HT-29 (cell line): ENCODE measurements around the gene ABCB4. TPM values are rescaled to one million over a fixed set of nuclear protein-coding genes. Genes with fewer than 3 reads are reported as not detected.

Source experiments
- DNase-seq: peaks from one replicate; pipeline ENCODE4 v3.0.0-alpha.2; 2015; ENCODE audit warnings: low spot score
- total RNA-seq: library from RNA; depleted of rRNA; stranded (reverse); fragments of >200 nt; shearing (Covaris generic); gene quantifications from 2 replicates; pipeline ENCODE4 v1.2.3, GENCODE V29; 2014

ABCB4 gene
- total RNA-seq, 1 experiment from 2014 or later, result 0.56 TPM

DNA sequence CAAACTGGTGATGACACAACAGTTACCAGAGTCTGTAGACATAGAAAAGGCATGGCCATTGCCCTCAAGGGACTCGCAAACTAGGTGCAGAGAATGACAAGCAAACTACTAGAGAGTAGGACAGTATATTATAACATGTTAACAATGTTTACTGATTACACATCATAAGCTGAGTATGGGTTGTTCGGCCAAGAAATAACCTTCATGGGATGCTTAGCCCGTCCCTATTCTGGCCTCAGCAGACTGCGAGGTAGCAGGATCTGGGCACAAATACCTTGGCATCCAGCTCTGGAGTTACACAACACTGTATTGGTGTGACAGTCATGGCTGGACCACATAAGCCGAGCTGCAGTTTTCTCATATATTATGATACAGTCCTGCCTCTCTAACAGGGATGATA is 51.4 kb downstream of the ABCB4 start:
- DNase-seq, result no peak

DNA sequence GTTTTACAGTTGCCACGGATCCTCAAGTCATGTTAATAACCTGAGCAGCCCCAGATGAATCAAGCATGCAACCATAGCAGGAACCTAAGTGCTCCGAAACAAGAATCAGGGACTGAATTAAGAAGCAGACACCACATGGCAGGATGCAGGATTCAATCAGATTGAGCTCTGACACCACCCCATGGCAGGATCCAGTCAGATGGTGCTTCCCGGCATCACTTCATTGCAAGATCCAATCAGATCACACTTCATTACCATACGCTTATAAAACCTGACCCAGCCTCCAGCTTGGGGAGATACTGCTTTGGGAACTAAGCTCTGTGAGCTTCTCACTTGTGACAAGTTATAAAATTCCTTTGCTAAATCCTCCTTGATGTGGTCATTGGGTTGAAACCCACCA is 55.3 kb downstream of the ABCB4 start:
- no peak for DNase-seq

DNA sequence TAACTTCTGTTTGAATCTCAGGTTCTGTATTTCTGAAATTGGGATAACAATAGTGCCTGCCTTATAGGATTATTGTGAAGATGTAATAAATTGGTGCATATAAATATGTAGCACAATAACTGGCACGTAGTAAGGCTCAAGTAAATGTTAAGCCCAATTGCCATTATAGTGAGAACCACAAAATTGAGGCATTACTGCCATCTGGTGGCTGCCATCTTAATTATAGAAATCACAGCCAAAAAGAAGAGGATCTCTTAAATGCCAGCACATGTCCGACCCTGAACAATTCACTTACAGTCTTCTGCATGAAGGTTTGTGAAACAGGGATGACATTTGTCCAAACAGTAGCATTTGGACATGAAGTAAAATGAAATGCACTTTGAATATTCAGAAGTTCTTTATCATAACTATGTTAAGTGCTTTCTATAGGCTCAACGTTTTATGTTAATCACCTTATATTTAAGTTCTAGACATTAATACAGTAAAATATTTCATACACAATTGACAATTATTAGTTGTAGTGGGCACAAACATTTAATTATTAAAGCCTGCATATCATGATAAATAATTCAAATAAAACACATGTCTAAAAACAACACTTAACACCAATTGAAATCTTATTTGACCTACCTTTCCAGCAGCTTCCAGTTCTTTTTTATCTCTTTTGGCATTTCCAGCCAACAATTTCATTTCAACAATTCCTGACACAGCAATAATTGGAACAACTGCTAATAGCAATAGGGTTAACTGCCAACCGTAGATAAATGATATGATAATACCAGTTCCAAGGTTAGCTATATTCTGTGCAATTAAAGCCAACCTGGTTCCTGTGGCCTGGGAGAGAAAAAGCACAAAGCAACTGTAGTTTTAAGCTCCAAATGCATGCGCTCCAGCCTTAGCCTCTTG is 58.5 kb downstream of the ABCB4 start:
- peak; percentile 88 for DNase-seq

DNA sequence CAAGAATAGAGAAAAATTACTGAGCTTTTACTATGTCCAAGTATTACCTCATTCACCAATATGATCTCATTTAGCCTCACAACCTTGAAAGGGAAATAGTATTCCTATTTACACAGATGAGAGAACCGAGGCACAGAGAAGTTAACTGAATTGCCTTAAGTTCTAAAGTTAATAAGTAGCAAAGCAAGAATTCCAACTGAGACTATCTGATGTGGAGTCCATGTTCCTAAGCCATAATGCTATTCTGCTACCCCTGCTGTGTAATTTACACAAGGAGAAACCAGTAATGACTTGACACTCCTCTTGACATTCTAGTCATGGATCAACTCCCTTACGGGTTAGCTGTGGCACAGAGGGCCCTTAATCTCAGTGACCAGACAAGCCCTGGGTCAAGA is 60.7 kb downstream of the ABCB4 start:
- DNase-seq, result no peak

DNA sequence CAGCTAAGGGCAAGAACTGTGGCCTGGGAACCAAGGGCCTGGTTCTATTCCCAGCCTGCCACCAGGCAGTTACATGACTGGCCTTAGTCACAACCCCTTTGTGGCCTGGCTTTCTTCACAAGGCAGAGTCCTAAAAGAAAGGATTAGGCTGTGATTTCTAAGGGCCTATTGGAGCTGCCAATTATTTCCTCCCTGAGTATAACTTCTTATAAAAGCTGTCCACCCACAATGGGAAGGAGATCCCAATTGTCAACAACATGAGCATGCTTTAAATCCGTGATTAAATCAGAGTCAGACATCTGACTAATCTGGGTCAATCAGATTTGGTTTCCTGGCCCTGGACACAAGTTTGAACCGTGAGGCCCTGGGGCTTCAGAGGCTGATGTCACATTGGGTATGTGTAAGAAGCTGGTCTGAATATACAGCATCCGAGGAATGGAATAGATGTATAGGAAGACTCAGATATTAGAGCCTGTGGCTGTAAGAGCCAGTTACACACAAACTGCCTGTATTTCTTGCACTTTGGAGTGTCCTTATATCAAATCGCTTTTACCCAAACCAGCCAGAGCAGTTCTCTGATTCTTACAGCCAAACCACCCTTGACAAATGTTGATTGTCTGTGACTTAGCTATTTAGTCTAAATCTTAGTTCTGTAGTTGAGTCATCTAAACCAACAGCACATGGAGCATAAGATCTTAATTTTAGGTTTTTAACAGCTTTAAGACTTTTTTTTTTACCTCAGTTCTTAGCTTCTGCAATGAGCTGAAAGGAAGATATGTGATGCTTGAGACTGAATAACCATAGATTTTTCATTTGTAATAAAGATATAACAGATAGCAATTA is 61.3 kb downstream of the ABCB4 start:
- no peak for DNase-seq

DNA sequence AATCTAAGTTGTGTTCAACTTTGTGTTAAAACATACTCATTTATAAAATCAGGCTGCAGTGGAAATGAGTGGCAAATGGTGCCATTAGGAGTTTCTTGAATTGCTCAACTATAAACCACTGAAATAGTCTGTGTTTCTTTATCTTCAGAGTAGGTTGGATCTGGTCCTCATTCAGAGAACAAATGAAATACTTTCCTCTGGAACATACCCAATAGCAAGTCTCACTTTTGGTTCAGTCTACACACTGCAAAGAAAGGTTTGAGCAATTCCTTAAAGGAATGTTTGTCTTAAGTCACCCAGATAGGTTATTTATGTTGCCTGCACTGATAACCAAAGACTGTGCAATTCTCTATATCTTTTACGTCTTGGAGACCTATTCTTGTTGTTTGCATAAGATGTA is 62.5 kb downstream of the ABCB4 start:
- no peak for DNase-seq

DNA sequence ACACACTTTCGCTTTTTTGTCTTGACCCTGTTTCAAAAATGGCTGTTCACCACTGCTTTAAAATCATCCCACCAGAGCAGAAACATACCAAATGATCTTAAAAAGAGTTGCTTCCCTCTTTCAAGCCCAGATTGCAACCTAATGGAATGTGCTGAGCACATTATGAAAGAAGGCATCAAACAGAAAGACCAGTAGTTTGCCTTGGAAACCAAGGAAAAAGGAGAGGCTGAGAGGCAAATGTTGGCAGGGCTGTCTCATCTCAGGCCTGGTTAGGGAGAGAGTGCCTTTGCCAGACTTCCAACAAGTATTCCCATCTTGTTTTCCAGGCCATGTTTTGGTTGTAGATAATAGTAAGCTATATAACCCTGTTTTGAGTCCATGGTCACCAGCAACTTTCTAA is 64.3 kb downstream of the ABCB4 start:
- DNase-seq, result no peak

DNA sequence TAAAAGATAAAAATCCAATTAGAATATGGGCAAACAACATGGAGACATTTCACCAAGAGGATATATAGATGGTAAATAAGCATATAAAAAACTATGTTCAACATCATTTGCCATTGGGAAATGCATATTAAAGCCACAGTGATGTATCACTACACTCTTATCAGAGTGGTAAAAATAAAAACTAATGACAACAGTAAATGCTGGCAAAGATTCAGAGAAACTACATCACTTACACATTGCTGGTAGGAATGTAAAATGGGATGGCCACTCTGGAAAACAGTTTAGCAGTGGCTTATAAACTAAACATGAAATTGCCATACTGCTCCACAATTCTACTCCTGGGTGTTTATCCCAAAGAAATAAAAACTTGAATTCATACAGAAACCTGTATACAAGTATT is 70.8 kb downstream of the ABCB4 start:
- DNase-seq, result no peak

DNA sequence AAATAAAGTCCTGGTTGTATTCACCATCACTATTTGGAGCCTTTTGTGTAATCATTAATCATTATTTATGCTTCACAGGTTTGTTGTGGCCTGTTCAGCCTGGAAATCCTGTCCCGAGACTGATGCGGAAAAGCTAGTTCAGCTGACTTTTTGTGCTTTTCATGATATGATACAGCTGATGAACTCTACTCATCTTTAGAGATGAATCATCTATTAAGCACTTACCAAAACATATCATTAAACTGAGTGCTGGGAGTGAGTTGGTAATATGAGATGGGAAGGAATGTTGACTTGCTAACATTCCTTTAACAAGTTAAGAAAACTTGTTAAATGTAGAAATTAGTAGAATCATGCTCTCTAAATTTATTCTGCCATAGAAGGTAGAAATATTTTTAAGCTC is 77.0 kb downstream of the ABCB4 start:
- DNase-seq, result no peak

DNA sequence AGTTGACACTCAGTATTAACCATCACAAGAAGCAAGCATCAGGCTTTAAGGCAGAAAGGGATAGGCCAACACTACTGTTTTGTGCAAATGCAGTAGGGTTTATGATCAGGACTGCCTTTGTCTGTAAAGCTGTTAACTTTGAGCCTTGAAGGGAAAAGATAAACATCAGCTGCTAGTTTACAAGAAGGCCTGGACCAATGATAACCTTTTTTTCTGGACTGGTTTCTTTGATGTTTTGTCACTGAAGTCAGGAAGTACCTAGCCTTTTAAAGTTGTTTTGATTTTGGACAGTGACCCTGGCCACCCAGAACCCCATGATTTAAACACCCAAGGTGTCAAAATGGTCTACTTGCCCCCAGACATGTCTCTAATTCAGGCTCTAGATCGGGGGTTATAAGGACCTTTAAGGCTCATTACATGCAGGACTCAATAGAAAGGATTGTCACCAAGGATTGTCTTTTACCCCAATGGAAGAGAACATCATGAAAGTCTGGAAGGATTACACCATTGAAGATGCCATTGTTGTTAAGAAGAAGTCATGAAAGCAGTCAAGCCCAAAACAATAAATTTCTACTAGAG is 79.9 kb downstream of the ABCB4 start:
- DNase-seq, result no peak

DNA sequence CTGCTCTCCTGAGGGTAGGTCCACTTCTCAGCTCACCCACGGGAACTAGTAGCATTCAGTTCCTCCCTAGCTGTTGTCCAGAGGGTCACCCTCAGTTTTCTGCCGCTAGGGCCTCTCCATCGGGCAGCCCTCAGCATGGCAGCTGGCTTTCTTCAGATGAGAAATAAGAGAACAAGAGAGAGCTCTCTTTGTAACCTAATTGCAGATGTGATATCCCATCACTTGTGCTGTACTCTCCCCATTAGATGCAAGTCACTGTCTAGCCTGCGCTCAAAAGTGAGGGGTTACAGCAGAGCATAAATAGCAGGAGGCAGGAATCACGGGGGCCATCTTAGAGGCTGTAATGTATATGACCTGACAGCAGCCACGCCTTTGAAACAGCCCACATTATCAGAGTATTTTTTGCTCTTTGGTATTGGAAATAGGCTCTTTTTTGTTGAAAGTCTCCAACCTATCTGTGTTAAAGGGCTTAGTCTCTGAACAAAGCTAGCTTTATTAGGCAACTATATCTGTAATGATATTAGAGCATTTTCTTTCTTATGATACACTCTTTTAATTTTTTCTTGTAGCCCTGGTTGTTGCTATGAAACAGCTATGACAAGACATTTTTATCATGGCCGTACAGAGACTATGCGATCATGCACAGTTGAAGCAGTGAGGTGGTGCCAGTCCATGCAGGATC is 84.3 kb downstream of the ABCB4 start:
- DNase-seq, result no peak

DNA sequence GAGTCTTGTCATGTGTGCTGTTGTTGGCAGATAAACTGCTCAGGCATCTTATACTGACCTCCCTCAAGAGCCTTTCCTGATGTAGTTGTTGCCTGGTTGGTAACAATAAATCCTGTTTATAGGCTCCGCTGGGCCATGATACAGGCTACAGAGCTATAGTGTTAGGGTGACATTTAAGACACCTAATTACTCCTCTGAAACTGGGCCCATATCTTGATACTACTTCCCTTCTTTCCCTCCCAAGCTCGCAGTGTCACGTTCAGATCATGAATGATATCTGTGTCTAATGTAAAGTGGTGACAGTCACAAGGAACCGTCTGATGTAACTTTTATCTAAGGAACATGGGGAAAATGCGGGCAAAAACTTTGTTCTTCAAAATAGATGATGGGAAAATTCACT is 94.6 kb downstream of the ABCB4 start:
- DNase-seq, result no peak

DNA sequence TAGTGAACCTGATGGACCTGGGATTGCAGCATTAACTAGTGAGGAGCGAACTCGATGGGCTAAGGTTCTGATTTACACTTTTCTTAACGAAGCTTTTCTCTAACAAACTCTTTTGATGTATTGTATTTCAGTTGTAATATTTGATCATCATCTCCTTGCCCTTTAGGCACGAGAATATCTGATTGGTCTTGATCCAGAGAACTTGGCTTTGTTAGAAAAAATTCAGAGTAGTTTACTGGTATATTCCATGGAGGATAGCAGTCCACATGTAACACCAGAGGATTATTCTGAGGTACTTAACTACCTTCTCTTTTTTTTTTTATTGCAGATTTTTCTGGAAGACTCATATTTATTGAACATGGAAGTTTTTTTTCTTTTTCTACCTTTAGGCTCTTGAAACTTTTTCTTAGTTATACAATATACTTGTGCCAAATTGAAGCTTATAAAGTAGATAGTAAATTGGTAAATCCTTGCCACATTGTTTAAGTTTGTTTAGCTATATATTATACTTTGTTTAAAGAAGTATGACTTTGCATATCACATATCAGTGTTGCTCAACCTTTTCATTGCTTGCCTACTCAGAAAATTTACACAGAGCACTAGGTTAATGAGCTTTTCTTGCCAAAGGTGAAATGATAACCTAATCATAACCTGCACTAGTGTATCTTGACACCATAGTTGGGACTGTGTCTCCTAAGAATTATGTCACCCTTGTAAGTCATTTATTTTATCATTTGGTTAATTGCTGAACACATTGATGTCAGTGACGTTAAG is 99.6 kb downstream of the ABCB4 start:
- DNase-seq, result no peak

DNA sequence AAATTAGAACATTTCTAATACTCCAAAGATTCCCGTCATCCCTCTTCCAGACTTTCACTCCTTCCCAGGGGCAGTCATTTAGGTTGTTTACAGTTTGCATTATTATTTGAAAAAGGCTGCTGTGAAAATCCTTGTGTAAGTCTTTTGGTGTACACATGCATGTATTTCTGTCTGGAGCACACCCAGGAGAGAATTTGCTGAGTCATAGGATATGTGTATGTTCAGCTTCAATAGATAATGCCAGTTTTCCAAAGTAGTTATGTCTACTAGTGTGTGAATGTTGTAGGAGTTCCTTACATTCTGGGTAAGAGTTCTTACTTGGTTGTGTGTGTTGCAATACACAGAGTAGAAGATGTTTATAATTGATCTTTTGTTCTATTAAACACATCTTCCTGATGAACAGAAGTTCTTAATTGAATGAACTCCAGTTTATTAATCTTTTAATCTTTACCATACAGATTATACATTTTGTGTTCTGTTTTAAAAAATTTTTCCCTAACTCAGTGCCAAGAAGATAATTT is 104.8 kb downstream of the ABCB4 start:
- DNase-seq, result peak; percentile 5

DNA sequence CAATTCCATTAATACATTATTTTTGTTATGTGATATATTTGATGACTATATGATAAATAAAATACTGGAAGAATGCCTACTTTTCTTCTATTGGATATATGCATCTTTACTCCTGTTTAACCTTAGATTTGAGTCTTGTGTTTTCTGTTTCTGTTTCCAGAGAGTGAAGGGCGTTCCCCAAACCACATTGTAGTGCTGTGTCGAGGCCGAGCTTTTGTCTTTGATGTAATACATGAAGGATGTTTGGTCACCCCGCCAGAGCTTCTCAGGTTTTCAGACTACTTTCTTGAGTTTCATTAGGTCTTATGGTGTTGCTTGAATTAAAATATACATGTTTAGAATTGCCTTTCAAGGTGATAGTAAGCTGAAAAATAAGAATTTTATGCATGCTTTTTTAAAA is 106.3 kb downstream of the ABCB4 start:
- DNase-seq, result no peak

DNA sequence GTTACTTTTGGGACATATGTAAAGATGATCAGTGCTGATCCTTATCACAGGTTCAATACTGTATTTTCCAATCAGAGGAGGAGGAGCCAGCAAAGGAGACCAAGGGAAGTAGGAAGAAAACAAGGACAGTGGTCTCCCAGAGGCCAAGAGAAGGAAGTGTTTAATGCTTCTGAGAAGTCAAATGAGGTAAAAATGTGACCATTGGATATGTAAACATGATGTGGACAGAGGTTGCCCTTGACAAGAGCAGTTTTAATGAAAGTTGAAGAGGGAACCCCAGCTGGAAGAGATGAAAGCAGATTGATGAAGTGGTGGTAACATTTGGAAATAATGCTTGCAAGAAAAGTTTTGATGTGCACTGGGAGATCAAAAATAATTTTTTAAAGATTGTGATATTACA is 111.2 kb downstream of the ABCB4 start:
- no peak for DNase-seq

DNA sequence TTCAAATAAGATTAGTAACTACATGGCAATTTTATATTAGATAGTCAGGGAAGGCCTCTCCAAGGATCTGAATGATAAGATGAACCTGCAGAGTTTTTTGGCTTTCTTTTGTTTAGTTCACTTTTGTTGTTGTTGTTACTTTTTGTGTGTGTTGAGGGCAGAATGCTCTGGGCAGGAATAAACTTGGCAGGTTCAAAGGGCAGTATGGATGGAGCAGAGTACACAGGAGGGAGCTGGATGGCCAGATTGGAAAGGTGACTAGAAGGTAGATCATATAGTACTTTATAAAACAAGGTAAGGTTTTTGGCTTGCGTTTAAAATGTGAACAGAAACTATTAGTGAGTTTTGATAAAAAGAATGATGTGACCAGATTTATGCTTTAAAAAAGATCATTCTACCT is 112.1 kb downstream of the ABCB4 start:
- DNase-seq, result no peak

DNA sequence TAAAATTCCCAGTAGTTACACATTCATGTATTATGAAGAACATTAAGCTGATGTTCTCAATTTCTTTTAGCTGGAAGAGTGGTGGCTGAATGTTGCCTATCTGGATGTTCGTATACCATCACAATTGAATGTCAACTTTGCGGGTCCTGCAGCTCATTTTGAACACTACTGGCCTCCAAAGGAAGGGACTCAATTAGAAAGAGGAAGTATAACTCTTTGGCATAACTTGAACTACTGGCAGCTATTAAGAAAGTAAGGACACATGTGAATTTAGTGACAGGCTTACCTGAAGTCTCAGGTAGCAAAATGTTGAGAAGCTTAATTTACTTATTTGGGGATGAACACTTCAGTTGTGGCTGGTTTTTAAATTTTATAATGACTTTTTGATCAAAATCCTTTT is 114.2 kb downstream of the ABCB4 start:
- no peak for DNase-seq

DNA sequence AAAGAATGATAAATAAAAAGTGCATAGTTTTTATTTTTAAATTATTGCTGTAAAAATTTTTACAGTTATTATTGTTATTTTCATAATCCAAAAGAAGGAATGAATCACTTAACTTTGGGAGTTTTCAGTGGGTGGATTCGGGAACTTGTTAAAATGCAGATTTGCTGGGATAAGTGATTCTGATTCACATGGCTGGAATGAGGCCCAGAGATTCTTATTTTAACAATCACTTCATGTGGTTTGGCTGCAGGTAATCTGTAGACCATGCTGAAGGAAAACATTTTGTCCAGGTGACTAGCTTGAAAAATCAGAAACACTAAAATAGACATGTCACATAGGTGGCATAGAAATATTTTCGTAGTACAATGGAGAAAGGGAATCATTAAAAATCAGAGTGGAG is 116.1 kb downstream of the ABCB4 start:
- DNase-seq, result no peak

DNA sequence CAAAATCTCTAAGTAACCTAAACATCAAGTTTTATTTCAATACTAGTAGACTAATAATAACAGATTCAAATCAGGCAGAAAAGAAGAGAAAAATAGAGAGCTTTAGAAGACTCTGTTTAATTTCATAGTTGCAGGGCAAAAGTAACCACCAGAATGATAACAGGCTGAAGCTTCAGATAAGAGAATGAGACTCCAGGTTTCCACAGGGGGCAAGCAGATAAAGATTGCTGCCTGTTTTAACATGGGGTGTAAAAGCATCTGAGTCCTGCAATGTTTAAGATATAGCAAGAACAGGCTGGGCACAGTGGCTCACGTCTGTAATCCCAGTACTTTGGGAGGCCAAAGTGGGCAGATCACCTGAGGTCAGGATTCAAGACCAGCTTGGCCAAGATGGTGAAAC is 119.0 kb downstream of the ABCB4 start:
- no peak for DNase-seq

DNA sequence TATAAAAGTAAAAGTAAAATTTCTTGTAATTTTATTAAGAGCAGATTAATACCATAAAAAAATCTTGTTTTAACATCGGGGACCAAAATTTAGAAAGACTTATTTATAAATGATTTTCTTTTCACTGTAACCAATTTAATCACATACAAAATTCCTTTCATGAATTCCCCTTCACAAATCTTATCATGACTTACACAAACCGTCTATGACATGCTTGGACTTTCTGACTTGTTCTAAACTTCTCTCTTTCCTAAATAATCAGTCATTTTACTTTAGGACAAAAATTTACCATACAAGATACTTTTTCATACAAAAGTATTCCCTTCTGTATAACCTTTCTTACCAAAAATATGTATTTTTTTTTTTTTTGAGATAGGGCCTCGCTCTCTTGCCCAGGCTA is 120.7 kb downstream of the ABCB4 start:
- DNase-seq, result no peak
